ENCODE measurements around the gene TENT4B. TPM values are rescaled to one million over a fixed set of nuclear protein-coding genes. Genes with fewer than 3 reads are reported as not detected.

The TENT4B gene
- polyA plus RNA-seq, 1 of the 3 experiments (the other 2 are of a cell fraction), result 5.6 TPM

GRCh38 chr16:50123417-50123816, 29.7 kb upstream of the TENT4B start:
- H3K4me2 ChIP-seq, result no peak overlapping the region
- TF ChIP-seq POLR2AphosphoS5 (IDR thresholded peaks at IDR 0.05; ENCODE audit: low read depth, low read length) (no peak), RCOR1 (IDR thresholded peaks at IDR 0.05; ENCODE audit: low read length) (no peak), MXI1 (IDR thresholded peaks at IDR 0.05; ENCODE audit: low read depth, low read length) (no peak), GABPA (IDR thresholded peaks at IDR 0.05; ENCODE audit: low read depth) (no peak), MEF2A (IDR thresholded peaks at IDR 0.05; ENCODE audit: borderline replicate concordance, low read depth) (no peak), NFIC (IDR thresholded peaks at IDR 0.05; ENCODE audit: borderline replicate concordance) (no peak), PBX3 (IDR thresholded peaks at IDR 0.05) (no peak), TEAD4 (IDR thresholded peaks at IDR 0.05; ENCODE audit: borderline replicate concordance, insufficient read depth) (no peak), USF2 (IDR thresholded peaks at IDR 0.05; ENCODE audit: borderline replicate concordance, low read depth, low read length) (no peak), NRF1 (IDR thresholded peaks at IDR 0.05; ENCODE audit: low read depth, low read length) (no peak), TCF12 (IDR thresholded peaks at IDR 0.05) (no peak), YY1 (IDR thresholded peaks at IDR 0.05; ENCODE audit: low read depth) (no peak), EP300 (IDR thresholded peaks at IDR 0.05; ENCODE audit: borderline replicate concordance in 1 of 2, low read depth in 1 of 2, low read length in 1 of 2) (no peak), REST (IDR thresholded peaks at IDR 0.05; ENCODE audit: low read depth, low read length) (no peak), GATA2 (CRISPR knock-in tag; IDR thresholded peaks at IDR 0.05) (no peak), SMC3 (IDR thresholded peaks at IDR 0.05; ENCODE audit: low read depth, low read length) (no peak), EZH2phosphoT487 (IDR thresholded peaks at IDR 0.05; ENCODE audit: borderline replicate concordance, low read depth) (no peak), RXRA (IDR thresholded peaks at IDR 0.05; ENCODE audit: borderline replicate concordance, low read depth) (no peak), ELF1 (IDR thresholded peaks at IDR 0.05) (no peak)
- H3K27me3 ChIP-seq (ENCODE audit: insufficient read depth), result no peaks in the 10 kb centered on the region
- no peak overlapping the region for H3K9ac ChIP-seq
- no peak overlapping the region for H3K27ac ChIP-seq (ENCODE audit: low read depth in 2 of 2, low read length in 1 of 2)
- 91% methylated on average over 1 of the region's 1 CpG for WGBS (ENCODE audit: low lambda C conversion rate)
- CTCF ChIA-PET, result interaction anchor here (0.6 to 0.7 kb wide), 2 partner anchors 41 to 87 kb away, joined by 3 to 4 read pairs; no protein-coding TSS in a partner anchor
- H4K20me1 ChIP-seq (ENCODE audit: insufficient read depth), result no peaks in the 10 kb centered on the region
- H3K79me2 ChIP-seq (ENCODE audit: insufficient read depth), result no peaks in the 10 kb centered on the region
- no peaks in the 10 kb centered on the region for H3K9me2 ChIP-seq
- POLR2A ChIA-PET, result no interaction called here
- no peaks in the 10 kb centered on the region for H3K9me3 ChIP-seq
- no peak overlapping the region for H3K4me3 ChIP-seq (ENCODE audit: low read depth in 2 of 2, low read length in 1 of 2)
- H3K4me1 ChIP-seq (ENCODE audit: control insufficient read depth in 1 of 2, insufficient read depth in 2 of 2, low read depth in 1 of 2, low read length in 1 of 2), result no peaks in the 10 kb centered on the region
- no peak for DNase-seq
- H2AFZ ChIP-seq (ENCODE audit: low read depth), result no peak overlapping the region
- H3K36me3 ChIP-seq (replicated peaks in 1 of 2; ENCODE audit: control insufficient read depth in 1 of 2, insufficient read depth in 2 of 2, low read length in 1 of 2), result no peaks in the 10 kb centered on the region
- H3F3A ChIP-seq (replicated peaks; ENCODE audit: insufficient read depth), result no peaks in the 10 kb centered on the region

Data from SK-N-SH (cell line).